OCI-M2 (cell line): ENCODE measurements around the gene SLC18B1.

Source experiments
- DNase-seq: peaks from one replicate; lab custom pipeline; 2025; ENCODE audit not compliant: unreplicated experiment; lab: John Stamatoyannopoulos, UW

The SLC18B1 gene

DNA sequence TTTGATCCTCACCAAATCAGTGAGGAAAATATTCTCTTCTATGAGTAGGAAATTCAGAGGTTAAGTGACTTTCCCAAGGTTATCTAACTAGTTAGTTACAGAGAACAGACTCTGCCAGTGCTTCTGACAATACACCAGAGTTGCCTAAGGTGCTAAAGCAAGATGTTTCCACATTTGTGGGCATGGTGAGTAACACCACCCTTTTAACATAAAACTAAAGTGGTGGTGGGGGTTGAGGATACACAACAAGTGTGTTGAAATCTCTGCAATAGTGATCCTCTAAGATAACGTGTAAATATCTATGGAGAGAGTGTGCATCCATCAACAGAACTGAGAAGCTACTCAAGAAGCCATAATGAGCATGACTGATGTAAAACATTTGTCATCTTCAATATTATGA is 52.4 kb downstream of the SLC18B1 start:
- DNase-seq, result no peak

GRCh38 chr6:132742495-132742894 is 55.9 kb downstream of the SLC18B1 start:
- no peak for DNase-seq

GRCh38 chr6:132741281-132741680 is 57.2 kb downstream of the SLC18B1 start:
- no peak for DNase-seq

DNA sequence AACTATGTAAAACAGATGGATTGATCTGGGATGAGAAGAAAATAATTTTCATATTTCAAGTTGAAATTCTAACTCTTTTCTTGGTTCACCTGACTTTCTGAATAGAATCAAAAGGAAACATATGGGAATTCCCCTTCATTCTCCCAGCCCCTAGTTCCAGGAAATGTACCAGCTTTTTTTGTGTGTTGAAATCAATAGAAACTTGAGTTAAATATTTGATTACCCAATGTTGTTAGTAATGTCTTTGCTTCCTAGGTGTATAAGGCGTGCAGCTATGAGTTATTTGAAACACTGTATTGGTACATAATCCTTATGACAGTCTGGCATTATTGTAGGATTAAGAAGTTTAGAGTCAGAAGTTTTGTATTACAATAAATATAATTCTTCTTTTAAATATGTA is 62.2 kb downstream of the SLC18B1 start:
- no peak for DNase-seq

- no peak for DNase-seq
These were observed 63.7 kb downstream of the SLC18B1 start for GRCh38 chr6:132734694-132735236.

DNA sequence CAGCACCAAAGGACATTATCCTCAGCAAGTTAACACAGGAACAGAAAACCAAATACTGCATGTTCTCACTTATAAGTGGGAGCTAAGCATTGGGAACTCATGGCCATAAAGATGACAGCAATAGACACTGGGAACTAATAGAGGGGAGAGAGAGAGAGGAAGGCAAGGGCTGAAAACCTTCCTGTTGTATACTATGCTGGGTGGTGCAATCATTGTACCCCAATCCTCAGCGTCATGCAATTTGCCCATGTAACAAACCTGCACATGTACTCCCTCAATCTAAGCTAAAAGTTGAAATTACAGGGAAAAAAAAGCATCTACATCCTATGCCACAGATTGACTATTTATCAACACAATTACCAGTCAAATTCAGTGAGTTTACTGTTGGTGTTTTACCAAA is 64.6 kb downstream of the SLC18B1 start:
- no peak for DNase-seq

GRCh38 chr6:132733283-132733682 is 65.2 kb downstream of the SLC18B1 start:
- DNase-seq, result no peak

DNA sequence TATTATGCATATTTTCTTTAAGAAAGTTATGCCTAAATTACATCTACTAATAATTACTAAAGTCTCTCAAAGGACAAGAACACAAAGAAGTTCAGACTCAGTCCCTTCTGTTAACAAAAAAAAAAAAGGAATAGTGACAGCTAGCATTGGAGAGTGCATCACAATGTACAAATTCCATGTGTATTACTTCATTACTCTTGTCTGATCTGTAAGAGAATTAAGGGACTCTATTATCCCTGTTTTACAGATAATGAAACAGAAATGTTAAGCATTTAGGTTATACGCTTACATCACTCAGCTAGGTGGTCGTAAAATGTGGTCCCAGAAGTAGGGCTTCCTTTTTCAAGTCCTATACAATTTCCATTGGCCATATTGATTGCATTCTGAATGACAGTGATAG is 67.4 kb downstream of the SLC18B1 start:
- DNase-seq, result no peak

- DNase-seq, result no peak
These were observed 67.9 kb downstream of the SLC18B1 start for GRCh38 chr6:132730560-132730959.

- no peak for DNase-seq
These were observed 69.8 kb downstream of the SLC18B1 start for GRCh38 chr6:132728616-132729015.

GRCh38 chr6:132726608-132726975 is 71.8 kb downstream of the SLC18B1 start:
- DNase-seq, result no peak

DNA sequence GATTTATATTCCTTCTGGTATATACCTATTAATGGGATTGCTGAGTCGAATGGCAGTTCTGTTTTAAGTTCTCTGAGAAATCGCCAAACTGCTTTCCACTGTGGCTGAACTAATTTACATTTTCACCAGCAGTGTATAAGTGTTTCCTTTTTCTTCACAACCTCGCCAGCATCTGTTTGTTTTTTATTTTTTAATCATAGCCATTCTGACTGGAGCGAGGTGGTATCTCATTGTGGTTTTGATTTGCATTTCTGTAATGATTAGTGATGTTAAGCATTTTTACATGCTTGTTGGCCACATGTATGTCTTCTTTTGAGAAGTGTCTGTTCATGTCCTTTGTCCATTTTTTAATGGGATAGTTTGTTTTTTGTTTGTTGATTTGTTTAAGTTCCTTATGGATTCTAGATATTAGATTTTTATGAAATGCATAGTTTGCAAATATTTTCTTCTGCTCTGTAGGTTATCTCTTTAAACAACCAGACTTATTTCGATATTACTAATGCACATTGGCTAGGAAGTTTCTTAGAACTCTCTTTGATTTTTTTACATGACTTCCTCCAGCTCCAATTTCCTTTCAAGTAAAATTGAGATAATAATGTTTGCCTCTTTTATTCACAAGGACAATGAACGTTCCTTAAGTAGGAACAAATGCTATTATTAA is 72.4 kb downstream of the SLC18B1 start:
- no peak for DNase-seq

GRCh38 chr6:132725471-132725870 is 73.0 kb downstream of the SLC18B1 start:
- DNase-seq, result no peak

- no peak for DNase-seq
These were observed 78.5 kb downstream of the SLC18B1 start for GRCh38 chr6:132719736-132720448.
